Mucosa of descending colon (tissue), 3 donors: ENCODE measurements around the gene CACNG6. TPM values are rescaled to one million over a fixed set of nuclear protein-coding genes. Genes with fewer than 3 reads are reported as not detected.

Experiments
- ATAC-seq: fragments of 200-7000 bp; cut with Tn5 transposase; one replicate; pipeline ENCODE4 v1.9.1; 2020; ENCODE audit warnings: mild to moderate bottlenecking, moderate library complexity
- DNase-seq, 3 donors: peaks; one replicate each; pipeline ENCODE4 v3.0.0-alpha.2; 2020
- H3K36me3 ChIP-seq: fragments of 200-600 bp; one replicate; pipeline ENCODE4 v1.8.0; 2021; ENCODE audit warnings: low read depth, mild to moderate bottlenecking
- H3K4me1 ChIP-seq: fragments of 200-600 bp; one replicate; pipeline ENCODE4 v1.8.0; 2021; ENCODE audit warnings: low read depth, mild to moderate bottlenecking
- H3K4me3 ChIP-seq: fragments of 200-600 bp; one replicate; pipeline ENCODE4 v1.8.0; 2021; ENCODE audit warnings: mild to moderate bottlenecking
- H3K9me3 ChIP-seq: fragments of 200-600 bp; one replicate; pipeline ENCODE4 v1.8.0; 2021; ENCODE audit warnings: mild to moderate bottlenecking
- CTCF ChIP-seq: fragments of 200-600 bp; IDR thresholded peaks from one replicate; pipeline ENCODE4 v1.8.0; 2022; ENCODE audit warnings: antibody characterized with exemption, mild to moderate bottlenecking
- intact Hi-C, 2 donors: fragments of 100-400 bp; cut with DNase I in 1 of 2; cut with micrococcal nuclease in 1 of 2; formaldehyde crosslinking; loops; one replicate each; pipeline versions ENCODE4 v1.11.0 to v1.11.1; 2022; cut with DNase I, micrococcal nuclease
- long read RNA-seq, 2 donors: library from polyadenylated mRNA; unstranded; transcript quantifications; one replicate each; pipeline ENCODE4 v2.0.0, GENCODE V29; 2019 to 2021
- total RNA-seq, 3 donors: library from RNA; stranded (reverse); fragmentation: NEBNext Ultra II Directional in 2 of 3; extraction: Animal tissue kit (Norgen Biotek cat#: 25700) in 2 of 3; gene quantifications; one replicate each; pipeline versions ENCODE4 v1.2.1 to v1.2.4, GENCODE V29; 2021 to 2023
- donor health status: DM: no; HTN: no; CAD: no; lungs with moderate emphysema.
- donor health status: DM: no; HTN: no; CAD: no.
- donor health status: DM: no; HTN: yes; CAD: no.

CACNG6 gene
- total RNA-seq: not detected
- long read RNA-seq, donor 1: 0 reads
- long read RNA-seq, donor 2: 0 reads

- Histone ChIP-seq H3K36me3 (no peaks in the 10 kb centered on the region), H3K9me3 (no peaks in the 10 kb centered on the region), H3K4me3 (no peak within 1 kb of the TSS), H3K4me1 (no peaks in the 10 kb centered on the region)
- no peak for TF ChIP-seq CTCF
- intact Hi-C loops: no loop called here
- no peak for ATAC-seq
- DNase-seq: peak in 1 of 3 donors; percentile 40
Observed at GRCh38 chr19:53991224-53992113, at the start of gene CACNG6. CACNG6 (plus strand) TSS chr19:53991637; CDS start chr19:53992878, 1,241 bp downstream.

- ATAC-seq: no peak
Observed at GRCh38 chr19:53942001-53942786, 49.2 kb upstream of the CACNG6 start.

GRCh38 chr19:53944416-53944815, 47.0 kb upstream of the CACNG6 start:
- no peaks in the 10 kb centered on the region for H3K4me1 ChIP-seq
- no peaks in the 10 kb centered on the region for H3K36me3 ChIP-seq
- intact Hi-C loops: no loop called here
- DNase-seq (no peak), ATAC-seq (no peak)
- no peaks in the 10 kb centered on the region for H3K9me3 ChIP-seq
- H3K4me3 ChIP-seq: no peak overlapping the region
- no peak for TF ChIP-seq CTCF

More at GRCh38 chr19:53942001-53942786, 49.2 kb upstream of the CACNG6 start:
- Histone ChIP-seq H3K4me1 (no peaks in the 10 kb centered on the region), H3K36me3 (no peaks in the 10 kb centered on the region), H3K9me3 (no peaks in the 10 kb centered on the region), H3K4me3 (no peak overlapping the region)
- no peak for TF ChIP-seq CTCF
- peak in 1 of 3 donors; percentile 2 for DNase-seq
- intact Hi-C loops: no loop called here

- no peak for TF ChIP-seq CTCF
- intact Hi-C loops: no loop called here
- no peaks in the 10 kb centered on the region for H3K36me3 ChIP-seq
- no peak overlapping the region for H3K4me3 ChIP-seq
- no peaks in the 10 kb centered on the region for H3K4me1 ChIP-seq
- ATAC-seq (no peak), DNase-seq (no peak)
- no peaks in the 10 kb centered on the region for H3K9me3 ChIP-seq
Observed at GRCh38 chr19:53944933-53945332, 46.5 kb upstream of the CACNG6 start.

- Histone ChIP-seq H3K9me3 (no peaks in the 10 kb centered on the region), H3K4me3 (no peak overlapping the region), H3K4me1 (no peaks in the 10 kb centered on the region), H3K36me3 (no peaks in the 10 kb centered on the region)
- TF ChIP-seq CTCF: no peak
- DNase-seq (no peak), ATAC-seq (no peak)
- intact Hi-C loops: no loop called here
Observed at GRCh38 chr19:53945441-53945840, 46.0 kb upstream of the CACNG6 start.
